Measurements from ENCODE around the gene NELFCD. TPM values are rescaled to one million over a fixed set of nuclear protein-coding genes. Genes with fewer than 3 reads are reported as not detected.

The NELFCD gene
- polyA plus RNA-seq, 1 experiment: 79.6 TPM

DNA sequence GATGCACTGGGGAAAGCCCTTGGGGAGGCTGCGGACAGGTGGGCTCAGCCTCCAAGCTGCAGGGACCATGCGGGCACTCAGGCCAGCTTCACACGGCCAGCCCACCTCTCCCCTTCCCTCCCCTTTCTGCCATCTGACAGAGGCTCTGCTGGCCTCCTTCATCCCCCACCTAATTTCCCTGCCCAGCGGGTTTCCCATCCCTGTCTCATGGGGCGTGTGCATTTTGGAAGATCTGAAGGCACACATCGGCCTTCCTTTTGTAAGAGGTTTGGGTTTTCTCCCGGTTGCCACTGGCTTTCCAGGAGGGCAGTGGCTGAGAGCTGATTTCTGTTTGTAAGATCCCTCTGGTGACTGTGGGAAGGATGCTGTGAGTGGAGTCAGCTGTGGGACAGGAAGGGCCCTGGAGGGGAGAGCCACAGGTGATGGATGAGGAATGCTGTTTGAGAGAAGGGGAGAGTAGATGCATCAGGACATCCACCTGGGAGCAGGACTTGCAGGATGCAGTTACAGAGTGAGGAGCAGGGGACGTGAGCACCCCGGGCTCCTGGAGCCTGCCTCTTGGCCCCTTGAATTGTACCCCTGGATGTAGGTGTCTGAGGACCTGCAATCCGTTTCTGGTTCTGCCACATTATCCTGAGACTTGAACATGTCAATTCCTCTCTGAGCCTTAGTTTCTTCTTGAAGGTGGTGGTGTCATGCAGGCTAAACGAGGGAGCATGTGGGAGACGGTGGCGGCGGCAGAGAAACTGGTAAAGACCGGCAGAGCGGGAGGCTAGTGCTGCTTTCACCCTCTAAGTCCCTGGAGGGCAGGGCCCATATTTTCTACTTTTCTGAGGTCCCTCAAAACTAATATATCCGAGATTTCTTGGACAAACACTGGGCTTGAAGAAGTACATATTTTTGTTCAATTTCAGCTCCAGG is 32.2 kb downstream of the NELFCD start:
- CTCF ChIA-PET: no interaction called here
- no peak for DNase-seq (ENCODE audit: low read depth)
- Histone ChIP-seq H3K4me3 (ENCODE audit: low read depth, low read length) (no peak overlapping the region), H3K27me3 (ENCODE audit: control insufficient read depth, insufficient read depth, low read length) (no peaks in the 10 kb centered on the region), H3K36me3 (ENCODE audit: control insufficient read depth, insufficient read depth, low read length) (no peaks in the 10 kb centered on the region; the same call in 1 of the 2 replicates)
- TF ChIP-seq, protein P1, sequence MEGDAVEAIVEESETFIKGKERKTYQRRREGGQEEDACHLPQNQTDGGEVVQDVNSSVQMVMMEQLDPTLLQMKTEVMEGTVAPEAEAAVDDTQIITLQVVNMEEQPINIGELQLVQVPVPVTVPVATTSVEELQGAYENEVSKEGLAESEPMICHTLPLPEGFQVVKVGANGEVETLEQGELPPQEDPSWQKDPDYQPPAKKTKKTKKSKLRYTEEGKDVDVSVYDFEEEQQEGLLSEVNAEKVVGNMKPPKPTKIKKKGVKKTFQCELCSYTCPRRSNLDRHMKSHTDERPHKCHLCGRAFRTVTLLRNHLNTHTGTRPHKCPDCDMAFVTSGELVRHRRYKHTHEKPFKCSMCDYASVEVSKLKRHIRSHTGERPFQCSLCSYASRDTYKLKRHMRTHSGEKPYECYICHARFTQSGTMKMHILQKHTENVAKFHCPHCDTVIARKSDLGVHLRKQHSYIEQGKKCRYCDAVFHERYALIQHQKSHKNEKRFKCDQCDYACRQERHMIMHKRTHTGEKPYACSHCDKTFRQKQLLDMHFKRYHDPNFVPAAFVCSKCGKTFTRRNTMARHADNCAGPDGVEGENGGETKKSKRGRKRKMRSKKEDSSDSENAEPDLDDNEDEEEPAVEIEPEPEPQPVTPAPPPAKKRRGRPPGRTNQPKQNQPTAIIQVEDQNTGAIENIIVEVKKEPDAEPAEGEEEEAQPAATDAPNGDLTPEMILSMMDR (IDR thresholded peaks at IDR 0.05; ENCODE audit: insufficient read depth, low read depth, low read length): no peak
- POLR2A ChIA-PET: no interaction called here

GRCh38 chr20:59013959-59014608 is 33.0 kb downstream of the NELFCD start:
- no peak for DNase-seq (ENCODE audit: low read depth)
- Histone ChIP-seq H3K36me3 (ENCODE audit: control insufficient read depth, insufficient read depth, low read length) (no peaks in the 10 kb centered on the region; the same call in 1 of the 2 replicates), H3K4me3 (ENCODE audit: low read depth, low read length) (no peak overlapping the region), H3K27me3 (ENCODE audit: control insufficient read depth, insufficient read depth, low read length) (no peaks in the 10 kb centered on the region)
- ChIA-PET CTCF (no interaction called here), POLR2A (no interaction called here)
- TF ChIP-seq, protein P1 (IDR thresholded peaks at IDR 0.05; ENCODE audit: insufficient read depth, low read depth, low read length): no peak

DNA sequence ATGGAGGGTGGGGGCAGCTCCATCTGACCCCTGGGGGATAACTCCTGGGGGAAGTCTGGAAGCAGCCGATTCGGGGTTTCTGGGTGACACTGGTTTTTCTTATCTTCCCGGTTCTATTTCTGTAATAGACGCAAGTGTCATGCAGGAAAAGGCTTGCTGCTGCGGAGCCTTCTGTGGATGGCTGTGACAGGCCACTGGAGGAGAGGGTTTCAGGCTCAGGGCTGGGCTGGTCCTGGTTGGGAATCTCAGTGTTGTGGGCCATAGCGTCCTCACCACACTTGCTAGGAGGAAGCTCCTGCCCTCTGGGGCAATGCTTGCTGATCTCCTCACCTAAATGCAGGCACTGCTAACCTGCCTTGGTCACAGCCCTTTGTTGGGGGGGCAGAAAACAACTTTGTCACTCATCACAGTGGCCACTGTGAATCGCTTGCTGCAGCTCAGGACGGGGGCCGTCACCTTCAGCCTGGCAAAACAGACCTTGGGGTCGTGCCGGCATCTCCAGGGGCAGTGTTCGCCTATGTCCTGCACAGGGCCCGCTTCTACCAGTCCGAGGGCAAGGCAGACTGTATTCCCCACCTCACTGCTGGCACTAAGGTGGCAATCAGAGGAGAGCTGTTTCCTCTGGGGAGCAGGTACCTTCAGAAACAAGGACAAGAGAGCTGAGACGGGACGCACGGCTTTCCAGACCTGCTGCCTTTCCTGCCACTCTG is 33.8 kb downstream of the NELFCD start:
- DNase-seq (ENCODE audit: low read depth): no peak
- Histone ChIP-seq H3K27me3 (ENCODE audit: control insufficient read depth, insufficient read depth, low read length) (no peaks in the 10 kb centered on the region), H3K36me3 (ENCODE audit: control insufficient read depth, insufficient read depth, low read length) (no peaks in the 10 kb centered on the region; the same call in 1 of the 2 replicates), H3K4me3 (ENCODE audit: low read depth, low read length) (no peak overlapping the region)
- TF ChIP-seq, protein P1 (IDR thresholded peaks at IDR 0.05; ENCODE audit: insufficient read depth, low read depth, low read length): no peak
- ChIA-PET POLR2A (no interaction called here), CTCF (no interaction called here)

GRCh38 chr20:59015411-59015810 is 34.4 kb downstream of the NELFCD start:
- Histone ChIP-seq H3K36me3 (ENCODE audit: control insufficient read depth, insufficient read depth, low read length) (no peaks in the 10 kb centered on the region; the same call in 1 of the 2 replicates), H3K4me3 (ENCODE audit: low read depth, low read length) (no peak overlapping the region), H3K27me3 (ENCODE audit: control insufficient read depth, insufficient read depth, low read length) (no peaks in the 10 kb centered on the region)
- ChIA-PET POLR2A (no interaction called here), CTCF (interaction anchor here (0.8 kb wide), 1 partner anchor 9 kb away, joined by 4 read pairs; no protein-coding TSS in a partner anchor)
- no peak for DNase-seq (ENCODE audit: low read depth)
- TF ChIP-seq, protein P1 (IDR thresholded peaks at IDR 0.05; ENCODE audit: insufficient read depth, low read depth, low read length): no peak

All from BJ (cell line).